GM23338 (cell line): ENCODE results near the gene NHEJ1. TPM values are rescaled to one million over a fixed set of nuclear protein-coding genes. Genes with fewer than 3 reads are reported as not detected.

Experiments used
- ATAC-seq: fragments of 200-7000 bp; cut with Tn5 transposase; 3 replicates; pipeline ENCODE4 v1.9.1; 2020
- DNase-seq: peaks from one replicate; pipeline ENCODE4 v3.0.0-alpha.2; 2015; ENCODE audit warnings: low spot score
- H2AFZ ChIP-seq: fragments of 200-600 bp; sonication (generic); 2 replicates; pipeline ENCODE4 v1.8.0; 2016; ENCODE audit warnings: antibody characterized with exemption, mild to moderate bottlenecking, moderate library complexity
- H3F3A ChIP-seq: fragments of 200-600 bp; sonication (generic); replicated peaks from 2 replicates; pipeline ENCODE4 v1.8.0; 2017; ENCODE audit warnings: antibody characterized with exemption, mixed run types, low read depth
- H3K27ac ChIP-seq: fragments of 200-600 bp; sonication (generic); 2 replicates; pipeline ENCODE4 v1.6.1; 2016; ENCODE audit warnings: low read depth
- H3K27me3 ChIP-seq: fragments of 200-600 bp; sonication (generic); 2 replicates; pipeline ENCODE4 v1.8.0; 2016; ENCODE audit warnings: mild to moderate bottlenecking, mixed run types, moderate library complexity; ENCODE audit not compliant: insufficient read depth
- H3K36me3 ChIP-seq: fragments of 200-600 bp; sonication (generic); 2 replicates; pipeline ENCODE4 v1.8.0; 2016; ENCODE audit warnings: mild to moderate bottlenecking; ENCODE audit not compliant: insufficient read depth
- H3K4me1 ChIP-seq: fragments of 200-600 bp; sonication (generic); 2 replicates; pipeline ENCODE4 v1.8.0; 2016; ENCODE audit warnings: mild to moderate bottlenecking, moderate library complexity; ENCODE audit not compliant: insufficient read depth
- H3K4me2 ChIP-seq: fragments of 200-600 bp; sonication (generic); 2 replicates; pipeline ENCODE4 v1.7.1; 2017; ENCODE audit warnings: mixed run types
- H3K4me3 ChIP-seq: fragments of 200-600 bp; sonication (generic); 2 replicates; pipeline ENCODE4 v1.6.1; 2016; ENCODE audit warnings: mixed run types
- H3K79me2 ChIP-seq: fragments of 200-600 bp; sonication (generic); replicated peaks from 2 replicates; pipeline ENCODE4 v1.8.0; 2017; ENCODE audit warnings: mild to moderate bottlenecking; ENCODE audit not compliant: insufficient read depth
- H3K9me2 ChIP-seq: fragments of 200-600 bp; sonication (generic); 2 replicates; pipeline ENCODE4 v1.8.0; 2017; ENCODE audit not compliant: insufficient read depth
- H4K20me1 ChIP-seq: fragments of 200-600 bp; sonication (generic); replicated peaks from 2 replicates; pipeline ENCODE4 v1.8.0; 2017; ENCODE audit warnings: mild to moderate bottlenecking; ENCODE audit not compliant: insufficient read depth
- H3K27ac Mint-ChIP-seq: 2 replicates; pipeline ENCODE4 v1.8.0; 2020; ENCODE audit warnings: inconsistent platforms, mild to moderate bottlenecking, moderate library complexity, mixed read lengths
- H3K27me3 Mint-ChIP-seq: 3 replicates; pipeline ENCODE4 v1.8.0; 2022; ENCODE audit warnings: low read depth, mild to moderate bottlenecking, moderate library complexity, mixed read lengths, inconsistent platforms; ENCODE audit not compliant: insufficient read depth, poor library complexity
- H3K36me3 Mint-ChIP-seq: 3 replicates; pipeline ENCODE4 v1.8.0; 2021; ENCODE audit warnings: low read depth, mild to moderate bottlenecking, inconsistent platforms, moderate library complexity, mixed read lengths
- H3K4me1 Mint-ChIP-seq: 3 replicates; pipeline ENCODE4 v1.8.0; 2020; ENCODE audit warnings: mild to moderate bottlenecking, inconsistent platforms, mixed read lengths
- H3K4me3 Mint-ChIP-seq: 3 replicates; pipeline ENCODE4 v1.8.0; 2021; ENCODE audit warnings: moderate library complexity, mild to moderate bottlenecking, inconsistent platforms, mixed read lengths
- H3K9me3 Mint-ChIP-seq: 3 replicates; pipeline ENCODE4 v1.8.0; 2020; ENCODE audit warnings: moderate library complexity, mild to moderate bottlenecking, inconsistent platforms, mixed read lengths
- CREB1 ChIP-seq: fragments of 250-450 bp; sonication (Bioruptor Pico); IDR thresholded peaks from 2 replicates; pipeline ENCODE4 v1.5.0; 2020; ENCODE audit warnings: low read depth, mild to moderate bottlenecking, moderate library complexity
- CTCF ChIP-seq, 2 experiments: fragments of 200-600 bp in 1 of 2; sonication (generic) in 1 of 2; conservative IDR thresholded peaks; 2 replicates each; pipeline versions ENCODE4 v1.5.1 to v1.6.1; 2016 to 2017; ENCODE audit warnings: antibody characterized with exemption in 2 of 2, low read depth in 2 of 2, mild to moderate bottlenecking in 2 of 2, moderate library complexity in 1 of 2
- ETS1 ChIP-seq: IDR thresholded peaks from 2 replicates; pipeline ENCODE4 v1.6.1; 2016; ENCODE audit warnings: antibody characterized with exemption
- EZH2 ChIP-seq: fragments of 200-600 bp; sonication (generic); IDR thresholded peaks from one replicate; pipeline ENCODE4 v1.8.0; 2017; ENCODE audit warnings: antibody characterized with exemption, mild to moderate bottlenecking, low read depth; ENCODE audit not compliant: unreplicated experiment
- EZH2phosphoT487 ChIP-seq: fragments of 200-600 bp; sonication (generic); IDR thresholded peaks from one replicate; pipeline ENCODE4 v1.8.1; 2018; ENCODE audit warnings: antibody characterized with exemption; ENCODE audit not compliant: unreplicated experiment
- JUNB ChIP-seq: IDR thresholded peaks from one replicate; pipeline ENCODE4 v1.6.1; 2016; ENCODE audit warnings: antibody characterized with exemption; ENCODE audit not compliant: unreplicated experiment
- NANOG ChIP-seq: IDR thresholded peaks from 2 replicates; pipeline ENCODE4 v1.6.1; 2016; ENCODE audit warnings: antibody characterized with exemption, borderline replicate concordance
- POLR2AphosphoS5 ChIP-seq: IDR thresholded peaks from 2 replicates; pipeline ENCODE4 v1.6.1; 2016; ENCODE audit warnings: antibody characterized with exemption, low read depth
- REST ChIP-seq: IDR thresholded peaks from one replicate; pipeline ENCODE4 v1.6.1; 2018; ENCODE audit warnings: antibody characterized with exemption; ENCODE audit not compliant: unreplicated experiment
- STAT1 ChIP-seq: IDR thresholded peaks from one replicate; pipeline ENCODE4 v1.6.1; 2016; ENCODE audit warnings: antibody characterized with exemption; ENCODE audit not compliant: unreplicated experiment
- ZNF114 ChIP-seq: fragments of 250-450 bp; sonication (Bioruptor Pico); IDR thresholded peaks from 2 replicates; pipeline ENCODE4 v1.5.0; 2020; ENCODE audit warnings: mild to moderate bottlenecking, moderate library complexity
- ZNF331 ChIP-seq: fragments of 250-450 bp; sonication (Bioruptor Pico); IDR thresholded peaks from 2 replicates; pipeline ENCODE4 v1.5.0; 2020; ENCODE audit warnings: low read depth, mild to moderate bottlenecking, moderate library complexity
- ZNF462 ChIP-seq: fragments of 250-450 bp; sonication (Bioruptor Pico); IDR thresholded peaks from 2 replicates; pipeline ENCODE4 v1.5.0; 2020; ENCODE audit warnings: mild to moderate bottlenecking, moderate library complexity
- polyA plus RNA-seq: library from polyadenylated mRNA; unstranded; fragments of >200 nt; fragmentation: Nextera tagmentation; extraction: Ambion mirVana; gene quantifications from 2 replicates; pipeline ENCODE4 v1.2.1, GENCODE V29; 2016
- total RNA-seq: library from RNA; depleted of rRNA; stranded (reverse); fragments of >200 nt; shearing (Covaris generic); gene quantifications from 2 replicates; pipeline ENCODE4 v1.2.3, GENCODE V29; 2014

The NHEJ1 gene
- total and polyA plus RNA-seq, 2 experiments from 2014 or later: 19.6 to 30.6 TPM

- Histone ChIP-seq H3K4me1 (peaks cover 6% of the 10 kb centered on the region), H3F3A (peaks cover 13% of the 10 kb centered on the region), H3K79me2 (no peaks in the 10 kb centered on the region), H3K4me2 (no peak overlapping the region), H3K4me3 (no peak overlapping the region), H3K9me2 (no peaks in the 10 kb centered on the region), H3K27ac (no peak overlapping the region), H2AFZ (no peak overlapping the region), H4K20me1 (no peaks in the 10 kb centered on the region), H3K36me3 (no peaks in the 10 kb centered on the region), H3K27me3 (no peaks in the 10 kb centered on the region)
- Mint-ChIP-seq H3K27me3 (peaks cover 19% of the 10 kb centered on the region), H3K4me1 (peaks cover 14% of the 10 kb centered on the region), H3K27ac (no peak overlapping the region), H3K4me3 (no peak overlapping the region), H3K36me3 (peaks cover 17% of the 10 kb centered on the region), H3K9me3 (no peaks in the 10 kb centered on the region; the same call in 2 of the 3 replicates)
- TF ChIP-seq CTCF (conservative IDR thresholded peaks at IDR 0.05; ENCODE audit: low read depth in 2 of 2): no peak
- TF ChIP-seq EZH2: no peak
- TF ChIP-seq JUNB: no peak
- no peak for TF ChIP-seq ZNF114 (CRISPR knock-in tag)
- no peak for TF ChIP-seq STAT1
- no peak for TF ChIP-seq EZH2phosphoT487
- TF ChIP-seq ETS1: no peak
- no peak for TF ChIP-seq ZNF462 (CRISPR knock-in tag)
- TF ChIP-seq ZNF331 (CRISPR knock-in tag): no peak
- no peak for TF ChIP-seq REST
- TF ChIP-seq NANOG: no peak
- no peak for TF ChIP-seq POLR2AphosphoS5
- TF ChIP-seq CREB1: no peak
- ATAC-seq: no peak
- no peak for DNase-seq
Measured at GRCh38 chr2:219172231-219173154, 11.9 kb upstream of the NHEJ1 start.
